ENCODE results near the gene THSD7A.

THSD7A gene

GRCh38 chr7:11768263-11768662 lies 63.7 kb downstream of the THSD7A start:
- TF ChIP-seq, protein P1, sequence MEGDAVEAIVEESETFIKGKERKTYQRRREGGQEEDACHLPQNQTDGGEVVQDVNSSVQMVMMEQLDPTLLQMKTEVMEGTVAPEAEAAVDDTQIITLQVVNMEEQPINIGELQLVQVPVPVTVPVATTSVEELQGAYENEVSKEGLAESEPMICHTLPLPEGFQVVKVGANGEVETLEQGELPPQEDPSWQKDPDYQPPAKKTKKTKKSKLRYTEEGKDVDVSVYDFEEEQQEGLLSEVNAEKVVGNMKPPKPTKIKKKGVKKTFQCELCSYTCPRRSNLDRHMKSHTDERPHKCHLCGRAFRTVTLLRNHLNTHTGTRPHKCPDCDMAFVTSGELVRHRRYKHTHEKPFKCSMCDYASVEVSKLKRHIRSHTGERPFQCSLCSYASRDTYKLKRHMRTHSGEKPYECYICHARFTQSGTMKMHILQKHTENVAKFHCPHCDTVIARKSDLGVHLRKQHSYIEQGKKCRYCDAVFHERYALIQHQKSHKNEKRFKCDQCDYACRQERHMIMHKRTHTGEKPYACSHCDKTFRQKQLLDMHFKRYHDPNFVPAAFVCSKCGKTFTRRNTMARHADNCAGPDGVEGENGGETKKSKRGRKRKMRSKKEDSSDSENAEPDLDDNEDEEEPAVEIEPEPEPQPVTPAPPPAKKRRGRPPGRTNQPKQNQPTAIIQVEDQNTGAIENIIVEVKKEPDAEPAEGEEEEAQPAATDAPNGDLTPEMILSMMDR (IDR thresholded peaks at IDR 0.05; ENCODE audit: low read depth, low read length) = no peak
- DNase-seq (ENCODE audit: extremely low read depth, low read depth) = no peak

- no peak for DNase-seq (ENCODE audit: extremely low read depth, low read depth)
- TF ChIP-seq, protein P1 (IDR thresholded peaks at IDR 0.05; ENCODE audit: low read depth, low read length) = no peak
Measured at GRCh38 chr7:11767148-11767547, 64.8 kb downstream of the THSD7A start.

- TF ChIP-seq, protein P1 (IDR thresholded peaks at IDR 0.05; ENCODE audit: low read depth, low read length) = no peak
- peak; percentile 19 for DNase-seq (ENCODE audit: extremely low read depth, low read depth)
Measured at GRCh38 chr7:11760372-11760771, 71.6 kb downstream of the THSD7A start.

DNA sequence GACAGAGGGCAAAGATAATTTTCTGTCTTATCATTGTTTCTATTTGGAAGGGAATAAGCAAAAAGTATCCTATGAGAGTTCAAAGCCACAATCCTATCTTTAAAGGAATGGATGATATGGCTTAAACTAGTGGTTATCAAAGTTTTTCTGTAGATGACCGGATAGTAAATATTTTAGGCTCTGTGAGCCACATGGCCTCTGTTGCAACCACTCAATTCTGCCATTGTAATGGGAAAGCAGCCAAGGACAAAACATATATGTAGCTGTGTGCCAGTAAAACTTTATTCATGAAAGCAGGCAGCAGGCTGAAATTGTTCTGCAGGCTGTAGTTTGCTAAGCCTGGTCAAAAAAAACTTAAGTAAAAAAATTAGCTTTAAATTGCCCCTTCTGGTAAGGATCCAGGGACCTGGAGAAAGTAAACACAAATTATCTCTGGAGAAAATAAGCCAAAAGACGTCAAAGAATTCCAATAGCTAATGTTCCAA lies 73.3 kb downstream of the THSD7A start:
- TF ChIP-seq, protein P1 (IDR thresholded peaks at IDR 0.05; ENCODE audit: low read depth, low read length) = no peak
- no peak for DNase-seq (ENCODE audit: extremely low read depth, low read depth)

GRCh38 chr7:11757153-11757552 lies 74.8 kb downstream of the THSD7A start:
- DNase-seq (ENCODE audit: extremely low read depth, low read depth) = no peak

DNA sequence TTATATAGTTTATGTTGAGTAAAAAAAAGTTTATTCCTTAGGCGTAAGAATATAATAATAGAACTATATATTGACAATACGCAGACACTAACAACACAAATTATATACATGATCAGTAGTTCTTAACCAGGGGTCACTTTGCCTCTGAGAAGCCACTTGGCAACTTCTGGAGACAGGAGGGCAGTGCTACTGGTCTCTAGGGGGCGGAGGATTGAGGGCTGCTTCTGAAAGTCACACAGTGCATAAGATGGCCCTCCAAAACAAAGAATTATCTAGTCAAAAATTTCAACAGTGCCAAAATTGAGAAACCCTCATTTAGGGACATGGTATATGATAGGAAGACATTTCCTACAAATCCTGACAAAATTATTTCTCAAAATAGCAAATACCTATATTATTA lies 77.1 kb downstream of the THSD7A start:
- no peak for DNase-seq (ENCODE audit: extremely low read depth, low read depth)
- TF ChIP-seq, protein P1 (IDR thresholded peaks at IDR 0.05; ENCODE audit: low read depth, low read length) = no peak

More at GRCh38 chr7:11757153-11757552, 74.8 kb downstream of the THSD7A start:
- TF ChIP-seq, protein P1 (IDR thresholded peaks at IDR 0.05; ENCODE audit: low read depth, low read length) = no peak

DNA sequence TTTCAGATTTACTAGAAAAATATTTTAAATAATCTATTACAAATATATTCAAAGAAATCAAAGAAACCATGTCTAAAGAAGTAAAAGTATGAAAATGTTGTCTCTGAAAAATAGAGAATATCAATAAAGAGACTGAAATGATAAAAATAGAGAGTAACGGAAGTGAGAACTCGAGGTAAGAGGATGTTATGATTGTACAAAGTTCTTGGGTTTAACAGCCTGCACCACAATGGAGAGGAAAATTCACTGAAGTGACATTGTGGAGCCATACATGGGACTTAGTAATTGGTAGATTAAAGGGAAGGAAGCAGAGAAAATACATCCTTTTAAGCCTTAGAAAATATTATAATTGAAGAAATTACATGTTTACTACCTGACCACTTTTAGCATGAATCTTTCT lies 77.9 kb downstream of the THSD7A start:
- DNase-seq (ENCODE audit: extremely low read depth, low read depth) = no peak
- TF ChIP-seq, protein P1 (IDR thresholded peaks at IDR 0.05; ENCODE audit: low read depth, low read length) = no peak
